ENCODE results near the gene LIX1.

- TF ChIP-seq EZH2 (IDR thresholded peaks at IDR 0.05; ENCODE audit: borderline replicate concordance, low read length) (no peak), CTCF (IDR thresholded peaks at IDR 0.05; ENCODE audit: low read length) (no peak)
These were observed 1.3 kb upstream of the LIX1 start for GRCh38 chr5:97143704-97144103.

Measured in OCI-LY1 (cell line).